ENCODE data around the gene P2RX4.
"Not testable (repeated sequence)": the region's sequence is repeated elsewhere in the genome, so short reads cannot be mapped to it uniquely, and the experiment has no call there.

P2RX4 gene

GRCh38 chr12:121226399-121226798 lies 16.5 kb downstream of the P2RX4 start:
- Histone ChIP-seq H3K27ac (ENCODE audit: low read depth, low read length) (no peak overlapping the region), H3K9me3 (ENCODE audit: low read length) (no peaks in the 10 kb centered on the region), H3K36me3 (ENCODE audit: insufficient read depth, low read length) (peaks cover 10% of the 10 kb centered on the region), H3K4me3 (ENCODE audit: low read depth in 1 of 2, low read length in 2 of 2) (no peak overlapping the region), H3K27me3 (ENCODE audit: control insufficient read depth in 1 of 2, insufficient read depth in 2 of 2, low read length in 2 of 2) (no peaks in the 10 kb centered on the region), H3K9ac (ENCODE audit: low read length) (no peak overlapping the region), H3K4me1 (ENCODE audit: insufficient read depth, low read length) (peaks cover 6% of the 10 kb centered on the region)

GRCh38 chr12:121226871-121227270 lies 16.9 kb downstream of the P2RX4 start:
- H3K9ac ChIP-seq (ENCODE audit: low read length); H3K9me3 ChIP-seq (ENCODE audit: low read length); H3K4me1 ChIP-seq (ENCODE audit: insufficient read depth, low read length); H3K4me3 ChIP-seq (ENCODE audit: low read depth in 1 of 2, low read length in 2 of 2); H3K27me3 ChIP-seq (ENCODE audit: control insufficient read depth in 1 of 2, insufficient read depth in 2 of 2, low read length in 2 of 2); H3K27ac ChIP-seq (ENCODE audit: low read depth, low read length): not testable (repeated sequence)
- H3K36me3 ChIP-seq (ENCODE audit: insufficient read depth, low read length), result peaks cover 10% of the 10 kb centered on the region

GRCh38 chr12:121227294-121227693 lies 17.4 kb downstream of the P2RX4 start:
- Histone ChIP-seq H3K27me3 (ENCODE audit: control insufficient read depth in 1 of 2, insufficient read depth in 2 of 2, low read length in 2 of 2) (no peaks in the 10 kb centered on the region), H3K9ac (ENCODE audit: low read length) (no peak overlapping the region), H3K4me3 (ENCODE audit: low read depth in 1 of 2, low read length in 2 of 2) (no peak overlapping the region), H3K4me1 (ENCODE audit: insufficient read depth, low read length) (peaks cover 6% of the 10 kb centered on the region), H3K9me3 (ENCODE audit: low read length) (no peaks in the 10 kb centered on the region), H3K27ac (ENCODE audit: low read depth, low read length) (no peak overlapping the region), H3K36me3 (ENCODE audit: insufficient read depth, low read length) (peaks cover 10% of the 10 kb centered on the region)

- Histone ChIP-seq H3K27me3 (ENCODE audit: control insufficient read depth in 1 of 2, insufficient read depth in 2 of 2, low read length in 2 of 2) (no peaks in the 10 kb centered on the region), H3K9ac (ENCODE audit: low read length) (no peak overlapping the region), H3K9me3 (ENCODE audit: low read length) (no peaks in the 10 kb centered on the region), H3K36me3 (ENCODE audit: insufficient read depth, low read length) (peaks cover 10% of the 10 kb centered on the region), H3K4me3 (ENCODE audit: low read depth in 1 of 2, low read length in 2 of 2) (no peak overlapping the region), H3K27ac (ENCODE audit: low read depth, low read length) (no peak overlapping the region), H3K4me1 (ENCODE audit: insufficient read depth, low read length) (peaks cover 6% of the 10 kb centered on the region)
These were observed 19.2 kb downstream of the P2RX4 start for GRCh38 chr12:121228919-121229665.

- not testable (repeated sequence) for H3K9me3 ChIP-seq (ENCODE audit: low read length); H3K27me3 ChIP-seq (ENCODE audit: control insufficient read depth in 1 of 2, insufficient read depth in 2 of 2, low read length in 2 of 2); H3K27ac ChIP-seq (ENCODE audit: low read depth, low read length); H3K4me1 ChIP-seq (ENCODE audit: insufficient read depth, low read length); H3K4me3 ChIP-seq (ENCODE audit: low read depth in 1 of 2, low read length in 2 of 2); H3K9ac ChIP-seq (ENCODE audit: low read length)
- peaks cover 10% of the 10 kb centered on the region for H3K36me3 ChIP-seq (ENCODE audit: insufficient read depth, low read length)
These were observed 20.1 kb downstream of the P2RX4 start for GRCh38 chr12:121229826-121230537.

GRCh38 chr12:121230538-121230907 lies 20.6 kb downstream of the P2RX4 start:
- Histone ChIP-seq H3K36me3 (ENCODE audit: insufficient read depth, low read length) (peaks cover 10% of the 10 kb centered on the region), H3K4me3 (ENCODE audit: low read depth in 1 of 2, low read length in 2 of 2) (no peak overlapping the region), H3K27ac (ENCODE audit: low read depth, low read length) (no peak overlapping the region), H3K27me3 (ENCODE audit: control insufficient read depth in 1 of 2, insufficient read depth in 2 of 2, low read length in 2 of 2) (no peaks in the 10 kb centered on the region), H3K4me1 (ENCODE audit: insufficient read depth, low read length) (peaks cover 6% of the 10 kb centered on the region), H3K9me3 (ENCODE audit: low read length) (no peaks in the 10 kb centered on the region), H3K9ac (ENCODE audit: low read length) (no peak overlapping the region)

GRCh38 chr12:121232163-121232562 lies 22.2 kb downstream of the P2RX4 start:
- Histone ChIP-seq H3K9me3 (ENCODE audit: low read length) (no peaks in the 10 kb centered on the region), H3K36me3 (ENCODE audit: insufficient read depth, low read length) (peaks cover 16% of the 10 kb centered on the region), H3K27me3 (ENCODE audit: control insufficient read depth in 1 of 2, insufficient read depth in 2 of 2, low read length in 2 of 2) (no peaks in the 10 kb centered on the region), H3K4me3 (ENCODE audit: low read depth in 1 of 2, low read length in 2 of 2) (no peak overlapping the region), H3K4me1 (ENCODE audit: insufficient read depth, low read length) (peaks cover 6% of the 10 kb centered on the region), H3K27ac (ENCODE audit: low read depth, low read length) (no peak overlapping the region), H3K9ac (ENCODE audit: low read length) (no peak overlapping the region)

GRCh38 chr12:121232977-121233627 lies 23.2 kb downstream of the P2RX4 start:
- H3K27ac ChIP-seq (ENCODE audit: low read depth, low read length), result no peak overlapping the region
- H3K27me3 ChIP-seq (ENCODE audit: control insufficient read depth in 1 of 2, insufficient read depth in 2 of 2, low read length in 2 of 2), result no peaks in the 10 kb centered on the region
- no peak overlapping the region for H3K4me3 ChIP-seq (ENCODE audit: low read depth in 1 of 2, low read length in 2 of 2)
- H3K4me1 ChIP-seq (ENCODE audit: insufficient read depth, low read length), result peaks cover 15% of the 10 kb centered on the region
- H3K9ac ChIP-seq (ENCODE audit: low read length), result no peak overlapping the region
- no peaks in the 10 kb centered on the region for H3K9me3 ChIP-seq (ENCODE audit: low read length)
- peaks cover 16% of the 10 kb centered on the region for H3K36me3 ChIP-seq (ENCODE audit: insufficient read depth, low read length)

- no peaks in the 10 kb centered on the region for H3K27me3 ChIP-seq (ENCODE audit: control insufficient read depth in 1 of 2, insufficient read depth in 2 of 2, low read length in 2 of 2)
- H3K36me3 ChIP-seq (ENCODE audit: insufficient read depth, low read length), result peaks cover 13% of the 10 kb centered on the region
- H3K9me3 ChIP-seq (ENCODE audit: low read length), result no peaks in the 10 kb centered on the region
- H3K4me1 ChIP-seq (ENCODE audit: insufficient read depth, low read length), result peaks cover 20% of the 10 kb centered on the region
- H3K27ac ChIP-seq (ENCODE audit: low read depth, low read length), result no peak overlapping the region
- H3K9ac ChIP-seq (ENCODE audit: low read length), result no peak overlapping the region
- H3K4me3 ChIP-seq (ENCODE audit: low read depth in 1 of 2, low read length in 2 of 2), result no peak overlapping the region
These were observed 23.7 kb downstream of the P2RX4 start for GRCh38 chr12:121233628-121234020.

- no peak overlapping the region for H3K4me3 ChIP-seq (ENCODE audit: low read depth in 1 of 2, low read length in 2 of 2)
- no peaks in the 10 kb centered on the region for H3K9me3 ChIP-seq (ENCODE audit: low read length)
- no peak overlapping the region for H3K27ac ChIP-seq (ENCODE audit: low read depth, low read length)
- no peaks in the 10 kb centered on the region for H3K27me3 ChIP-seq (ENCODE audit: control insufficient read depth in 1 of 2, insufficient read depth in 2 of 2, low read length in 2 of 2)
- H3K36me3 ChIP-seq (ENCODE audit: insufficient read depth, low read length), result peaks cover 11% of the 10 kb centered on the region
- peaks cover 39% of the 10 kb centered on the region for H3K4me1 ChIP-seq (ENCODE audit: insufficient read depth, low read length)
- no peak overlapping the region for H3K9ac ChIP-seq (ENCODE audit: low read length)
These were observed 26.8 kb downstream of the P2RX4 start for GRCh38 chr12:121236776-121237175.

GRCh38 chr12:121237415-121237814 lies 27.5 kb downstream of the P2RX4 start:
- Histone ChIP-seq H3K9ac (ENCODE audit: low read length) (no peak overlapping the region), H3K27me3 (ENCODE audit: control insufficient read depth in 1 of 2, insufficient read depth in 2 of 2, low read length in 2 of 2) (no peaks in the 10 kb centered on the region), H3K27ac (ENCODE audit: low read depth, low read length) (peak overlapping the region; percentile 31), H3K4me3 (ENCODE audit: low read depth in 1 of 2, low read length in 2 of 2) (no peak overlapping the region), H3K9me3 (ENCODE audit: low read length) (no peaks in the 10 kb centered on the region), H3K36me3 (ENCODE audit: insufficient read depth, low read length) (peaks cover 11% of the 10 kb centered on the region), H3K4me1 (ENCODE audit: insufficient read depth, low read length) (peaks cover 39% of the 10 kb centered on the region)

All from muscle layer of colon (tissue), 2 donors.